DOHH2 (cell line): ENCODE results near the gene RPL7L1.
A peak's percentile ranks its signal among the peaks of the same experiment; 100 is the strongest.

ENCODE experiments used
- H3F3A ChIP-seq: fragments of 200-600 bp; sonication (generic), shearing (Covaris generic); 2 replicates; pipeline ENCODE4 v1.6.0; 2016; ENCODE audit warnings: antibody characterized with exemption, mild to moderate bottlenecking; ENCODE audit not compliant: control insufficient read depth, insufficient read depth
- H3K27ac ChIP-seq: fragments of 200-600 bp; sonication (generic); 2 replicates; pipeline ENCODE4 v1.5.1; 2014; ENCODE audit warnings: low read depth, mild to moderate bottlenecking, low read length, moderate library complexity
- H3K27me3 ChIP-seq: fragments of 200-600 bp; sonication (generic); 2 replicates; pipeline ENCODE4 v1.6.1; 2014; ENCODE audit warnings: mild to moderate bottlenecking, low read length, mixed read lengths; ENCODE audit not compliant: control insufficient read depth
- H3K36me3 ChIP-seq: fragments of 200-600 bp; sonication (generic); 2 replicates; pipeline ENCODE4 v1.6.1; 2014; ENCODE audit warnings: mild to moderate bottlenecking, low read length, moderate library complexity, mixed read lengths; ENCODE audit not compliant: control insufficient read depth
- H3K4me1 ChIP-seq: fragments of 200-600 bp; sonication (generic); 2 replicates; pipeline ENCODE4 v1.6.1; 2014; ENCODE audit warnings: mild to moderate bottlenecking, low read length, mixed read lengths; ENCODE audit not compliant: control insufficient read depth
- H3K4me2 ChIP-seq: fragments of 200-600 bp; sonication (generic); 2 replicates; pipeline ENCODE4 v1.6.0; 2014; ENCODE audit warnings: mild to moderate bottlenecking, low read length, moderate library complexity
- H3K4me3 ChIP-seq: fragments of 200-600 bp; sonication (generic); 2 replicates; pipeline ENCODE4 v1.5.1; 2014; ENCODE audit warnings: mild to moderate bottlenecking, low read length, mixed read lengths
- H3K79me2 ChIP-seq: fragments of 200-600 bp; sonication (generic); 2 replicates; pipeline ENCODE4 v1.6.1; 2014; ENCODE audit warnings: mild to moderate bottlenecking, low read length, mixed read lengths; ENCODE audit not compliant: control insufficient read depth
- H3K9me2 ChIP-seq: fragments of 200-600 bp; sonication (generic); replicated peaks from 2 replicates; pipeline ENCODE4 v1.6.1; 2014; ENCODE audit warnings: mild to moderate bottlenecking, low read length, mixed read lengths; ENCODE audit not compliant: control insufficient read depth
- H3K9me3 ChIP-seq: fragments of 200-600 bp; sonication (generic); 2 replicates; pipeline ENCODE4 v1.6.1; 2014; ENCODE audit warnings: antibody characterized with exemption, low read length, mixed read lengths; ENCODE audit not compliant: control insufficient read depth, insufficient read depth
- H4K20me1 ChIP-seq: fragments of 200-600 bp; sonication (generic); 2 replicates; pipeline ENCODE4 v1.6.0; 2014; ENCODE audit warnings: low read depth, mild to moderate bottlenecking, antibody characterized with exemption, low read length, moderate library complexity; ENCODE audit not compliant: control insufficient read depth, insufficient read depth
- CTCF ChIP-seq: fragments of 200-600 bp; sonication (generic); IDR thresholded peaks from one replicate; pipeline ENCODE4 v1.5.1; 2014; ENCODE audit warnings: antibody characterized with exemption, mild to moderate bottlenecking, low read depth, low read length; ENCODE audit not compliant: poor library complexity, severe bottlenecking
- EZH2phosphoT487 ChIP-seq: fragments of 200-600 bp; sonication (generic); IDR thresholded peaks from 2 replicates; pipeline ENCODE4 v1.6.1; 2017; ENCODE audit warnings: borderline replicate concordance, mild to moderate bottlenecking, antibody characterized with exemption, low read length, moderate library complexity, mixed read lengths

Gene RPL7L1

GRCh38 chr6:42879372-42880239 is at the start of gene RPL7L1:
TSS of gene RPL7L1 (plus strand) at chr6:42879616. CDS start at chr6:42879911, 295 bp downstream.
- no peak for TF ChIP-seq CTCF
- TF ChIP-seq EZH2phosphoT487 = no peak
- peak within 1 kb of the TSS; percentile 85 for H3K27ac ChIP-seq
- peaks cover 55% of the 10 kb centered on the region for H3K79me2 ChIP-seq
- peaks cover 22% of the 10 kb centered on the region for H3F3A ChIP-seq
- H3K4me2 ChIP-seq = peak within 1 kb of the TSS; percentile 70
- H3K9me2 ChIP-seq = no peaks in the 10 kb centered on the region
- no peaks in the 10 kb centered on the region for H3K9me3 ChIP-seq
- peaks cover 38% of the 10 kb centered on the region for H3K4me1 ChIP-seq
- H3K27me3 ChIP-seq = no peaks in the 10 kb centered on the region; the same call in 1 of the 2 replicates
- H4K20me1 ChIP-seq = peaks cover 9% of the 10 kb centered on the region; the same call in 1 of the 2 replicates
- peak within 1 kb of the TSS; percentile 97 for H3K4me3 ChIP-seq
- peaks cover 46% of the 10 kb centered on the region for H3K36me3 ChIP-seq

GRCh38 chr6:42831237-42831636 is 48.2 kb upstream of the RPL7L1 start:
- H3K4me1 ChIP-seq = no peaks in the 10 kb centered on the region
- H3K36me3 ChIP-seq = peaks cover 27% of the 10 kb centered on the region
- H3K9me2 ChIP-seq = no peaks in the 10 kb centered on the region
- TF ChIP-seq CTCF (no peak), EZH2phosphoT487 (no peak)
- H3K27me3 ChIP-seq = no peaks in the 10 kb centered on the region
- H3K4me2 ChIP-seq = no peak overlapping the region
- H3K9me3 ChIP-seq = no peaks in the 10 kb centered on the region
- H3K4me3 ChIP-seq = no peak overlapping the region
- H3F3A ChIP-seq = no peaks in the 10 kb centered on the region
- no peaks in the 10 kb centered on the region for H3K79me2 ChIP-seq
- no peaks in the 10 kb centered on the region for H4K20me1 ChIP-seq
- H3K27ac ChIP-seq = no peak overlapping the region

DNA sequence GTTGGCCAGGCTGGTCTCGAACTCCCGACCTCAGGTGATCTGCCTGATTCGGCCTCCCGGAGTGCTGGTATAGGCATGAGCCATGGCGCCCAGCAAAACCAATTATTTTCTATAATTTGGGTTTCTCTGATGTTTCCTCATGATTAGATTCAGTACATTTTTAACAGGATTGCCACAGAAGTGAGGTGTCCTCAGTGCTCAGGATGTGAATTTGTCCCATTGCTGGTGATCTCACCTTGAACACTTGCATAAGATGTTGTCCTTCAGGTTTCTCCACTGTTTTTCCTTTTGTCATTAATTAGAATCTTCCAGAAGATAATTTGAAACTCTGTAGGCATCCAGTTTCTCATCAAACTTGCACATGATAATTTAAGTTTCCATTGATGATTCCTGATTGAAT is 45.4 kb upstream of the RPL7L1 start:
- Histone ChIP-seq H3K27me3 (no peaks in the 10 kb centered on the region), H3F3A (no peaks in the 10 kb centered on the region), H3K27ac (no peak overlapping the region), H4K20me1 (no peaks in the 10 kb centered on the region), H3K4me3 (no peak overlapping the region), H3K4me2 (no peak overlapping the region), H3K36me3 (peaks cover 12% of the 10 kb centered on the region), H3K9me3 (no peaks in the 10 kb centered on the region), H3K79me2 (no peaks in the 10 kb centered on the region), H3K9me2 (no peaks in the 10 kb centered on the region), H3K4me1 (no peaks in the 10 kb centered on the region)
- TF ChIP-seq EZH2phosphoT487 (no peak), CTCF (no peak)
